ENCODE data around the gene KLHL18.
"Not testable (repeated sequence)": the region's sequence is repeated elsewhere in the genome, so short reads cannot be mapped to it uniquely, and the experiment has no call there.

The KLHL18 gene

GRCh38 chr3:47245271-47245670, 37.5 kb upstream of the KLHL18 start:
- Mint-ChIP-seq H3K27me3 (ENCODE audit: low read depth) (no peaks in the 10 kb centered on the region), H3K36me3 (ENCODE audit: low read depth) (no peaks in the 10 kb centered on the region), H3K9me3 (no peaks in the 10 kb centered on the region), H3K4me3 (no peak overlapping the region), H3K4me1 (no peaks in the 10 kb centered on the region), H3K27ac (no peak overlapping the region)
- TF ChIP-seq CTCF (IDR thresholded peaks at IDR 0.05; ENCODE audit: unreplicated experiment in 3 of 3): no peak

- no peaks in the 10 kb centered on the region for H3K4me1 Mint-ChIP-seq
- H3K9me3 Mint-ChIP-seq: no peaks in the 10 kb centered on the region
- H3K27ac Mint-ChIP-seq: no peak overlapping the region
- H3K36me3 Mint-ChIP-seq (ENCODE audit: low read depth): no peaks in the 10 kb centered on the region
- no peak for TF ChIP-seq CTCF (IDR thresholded peaks at IDR 0.05; ENCODE audit: unreplicated experiment in 3 of 3)
- no peaks in the 10 kb centered on the region for H3K27me3 Mint-ChIP-seq (ENCODE audit: low read depth)
- no peak overlapping the region for H3K4me3 Mint-ChIP-seq
These were observed 35.3 kb upstream of the KLHL18 start for GRCh38 chr3:47247131-47248064.

GRCh38 chr3:47250309-47251060, 32.3 kb upstream of the KLHL18 start:
- Mint-ChIP-seq H3K4me3 (no peak overlapping the region), H3K4me1 (no peaks in the 10 kb centered on the region), H3K9me3 (no peaks in the 10 kb centered on the region), H3K27me3 (ENCODE audit: low read depth) (no peaks in the 10 kb centered on the region), H3K27ac (no peak overlapping the region), H3K36me3 (ENCODE audit: low read depth) (no peaks in the 10 kb centered on the region)
- TF ChIP-seq CTCF (IDR thresholded peaks at IDR 0.05; ENCODE audit: unreplicated experiment in 3 of 3): no peak

- not testable (repeated sequence) for H3K27me3 Mint-ChIP-seq (ENCODE audit: low read depth); H3K9me3 Mint-ChIP-seq; H3K36me3 Mint-ChIP-seq (ENCODE audit: low read depth); H3K4me3 Mint-ChIP-seq; H3K4me1 Mint-ChIP-seq; H3K27ac Mint-ChIP-seq
These were observed 31.7 kb upstream of the KLHL18 start for GRCh38 chr3:47251085-47251484.

- H3K4me1 Mint-ChIP-seq: no peaks in the 10 kb centered on the region
- no peaks in the 10 kb centered on the region for H3K27me3 Mint-ChIP-seq (ENCODE audit: low read depth)
- H3K4me3 Mint-ChIP-seq: no peak overlapping the region
- no peak overlapping the region for H3K27ac Mint-ChIP-seq
- H3K36me3 Mint-ChIP-seq (ENCODE audit: low read depth): no peaks in the 10 kb centered on the region
- TF ChIP-seq CTCF (IDR thresholded peaks at IDR 0.05; ENCODE audit: unreplicated experiment in 3 of 3): no peak
- no peaks in the 10 kb centered on the region for H3K9me3 Mint-ChIP-seq
These were observed 31.1 kb upstream of the KLHL18 start for GRCh38 chr3:47251689-47252088.

GRCh38 chr3:47256331-47256730, 26.4 kb upstream of the KLHL18 start:
- not testable (repeated sequence) for H3K4me3 Mint-ChIP-seq; H3K36me3 Mint-ChIP-seq (ENCODE audit: low read depth); H3K27ac Mint-ChIP-seq; H3K27me3 Mint-ChIP-seq (ENCODE audit: low read depth); H3K4me1 Mint-ChIP-seq; H3K9me3 Mint-ChIP-seq
